A673 (cell line): ENCODE measurements around the gene ZSWIM6.

ENCODE experiments used
- EZH2 ChIP-seq: fragments of 200-600 bp; sonication (generic); IDR thresholded peaks from 2 replicates; pipeline ENCODE4 v1.6.1; 2017; ENCODE audit warnings: borderline replicate concordance, low read depth, mild to moderate bottlenecking, mixed read lengths, antibody characterized with exemption, low read length; ENCODE audit not compliant: poor library complexity, severe bottlenecking
- TF ChIP-seq, protein P1 (sequence below): fragments of 300-800, 200-600 bp; sonication (generic); conservative IDR thresholded peaks from 2 replicates; pipeline ENCODE4 v1.5.1; 2017; ENCODE audit warnings: low read depth, mild to moderate bottlenecking, antibody characterized with exemption, low read length, moderate library complexity, mixed read lengths

DNA sequence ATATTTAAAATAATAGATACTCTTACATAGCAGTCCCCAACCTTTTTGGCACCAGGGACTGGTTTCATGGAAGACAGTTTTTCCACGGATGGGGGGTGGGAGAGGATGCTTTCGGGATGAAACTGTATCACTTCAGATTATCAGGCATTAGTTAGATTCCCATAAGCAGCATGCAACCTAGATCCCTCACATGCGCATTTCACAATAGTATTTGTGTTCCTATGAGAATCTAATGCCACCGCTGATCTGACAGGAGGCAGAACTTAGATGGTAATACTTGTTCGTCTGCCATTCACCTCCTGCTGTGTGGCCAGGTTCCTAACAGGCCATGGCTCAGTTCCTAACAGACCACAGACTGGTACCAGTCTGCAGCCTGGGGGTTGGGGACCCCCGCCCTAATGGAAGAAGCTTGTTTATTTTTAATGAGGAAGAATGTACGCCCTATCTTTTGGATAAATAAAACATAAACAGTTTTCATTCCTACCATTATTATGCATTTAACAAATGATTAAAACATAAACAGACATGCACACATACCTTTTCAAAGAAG is 187.7 kb downstream of the ZSWIM6 start:
- TF ChIP-seq, protein P1, sequence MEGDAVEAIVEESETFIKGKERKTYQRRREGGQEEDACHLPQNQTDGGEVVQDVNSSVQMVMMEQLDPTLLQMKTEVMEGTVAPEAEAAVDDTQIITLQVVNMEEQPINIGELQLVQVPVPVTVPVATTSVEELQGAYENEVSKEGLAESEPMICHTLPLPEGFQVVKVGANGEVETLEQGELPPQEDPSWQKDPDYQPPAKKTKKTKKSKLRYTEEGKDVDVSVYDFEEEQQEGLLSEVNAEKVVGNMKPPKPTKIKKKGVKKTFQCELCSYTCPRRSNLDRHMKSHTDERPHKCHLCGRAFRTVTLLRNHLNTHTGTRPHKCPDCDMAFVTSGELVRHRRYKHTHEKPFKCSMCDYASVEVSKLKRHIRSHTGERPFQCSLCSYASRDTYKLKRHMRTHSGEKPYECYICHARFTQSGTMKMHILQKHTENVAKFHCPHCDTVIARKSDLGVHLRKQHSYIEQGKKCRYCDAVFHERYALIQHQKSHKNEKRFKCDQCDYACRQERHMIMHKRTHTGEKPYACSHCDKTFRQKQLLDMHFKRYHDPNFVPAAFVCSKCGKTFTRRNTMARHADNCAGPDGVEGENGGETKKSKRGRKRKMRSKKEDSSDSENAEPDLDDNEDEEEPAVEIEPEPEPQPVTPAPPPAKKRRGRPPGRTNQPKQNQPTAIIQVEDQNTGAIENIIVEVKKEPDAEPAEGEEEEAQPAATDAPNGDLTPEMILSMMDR, result no peak
- TF ChIP-seq EZH2, result no peak
